HG02938 (cell line): Measurements from ENCODE around the gene THSD8.

Source experiments
- ATAC-seq: cut with Tn5 transposase; IDR thresholded peaks from one replicate; pipeline ENCODE4 v1.9.1; 2021; ENCODE audit warnings: mild to moderate bottlenecking, moderate library complexity; ENCODE audit not compliant: unreplicated experiment

Gene THSD8

GRCh38 chr19:12847159-12848139, 45.6 kb downstream of the THSD8 start:
- ATAC-seq, result no peak
